Measurements from ENCODE around the gene CIART. TPM values are rescaled to one million over a fixed set of nuclear protein-coding genes. Genes with fewer than 3 reads are reported as not detected.

The CIART gene
- total RNA-seq, 2 experiments from 2014 or later, result 3.6 to 5.1 TPM

DNA sequence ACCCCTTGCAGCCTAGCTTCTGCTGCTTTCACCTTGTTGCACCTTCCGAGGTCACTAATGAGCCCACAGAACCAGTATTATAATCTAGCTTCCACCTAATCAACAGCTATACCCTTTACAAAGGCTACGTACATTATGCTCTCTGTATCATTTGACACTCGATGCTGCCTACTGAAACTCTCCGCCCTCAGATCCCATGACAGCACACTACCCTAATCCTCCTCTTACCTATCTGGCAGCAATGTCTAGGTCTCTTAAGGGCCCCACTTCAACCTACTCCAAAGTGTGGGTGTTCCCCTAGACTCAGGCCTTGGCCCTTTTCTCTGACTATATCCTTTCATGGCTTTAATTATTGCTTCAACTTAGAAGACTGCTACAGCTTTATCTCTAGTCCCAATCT is 6.5 kb downstream of the CIART start:
- Mint-ChIP-seq H3K36me3 (ENCODE audit: low read depth) (no peaks in the 10 kb centered on the region), H3K27ac (no peak overlapping the region), H3K4me3 (no peak overlapping the region), H3K9me3 (no peaks in the 10 kb centered on the region), H3K4me1 (ENCODE audit: low read depth) (peaks cover 4% of the 10 kb centered on the region), H3K27me3 (no peaks in the 10 kb centered on the region)
- ChIA-PET CTCF (interaction anchor here (1.3 kb wide), 1 partner anchor 9 kb away, joined by 3 read pairs; no protein-coding TSS in a partner anchor), POLR2A (interaction anchor here (0.6 kb wide), 1 partner anchor 15 kb away, joined by 4 read pairs; no protein-coding TSS in a partner anchor)
- no peak for ATAC-seq
- DNase-seq, result no peak
- TF ChIP-seq, protein P1, sequence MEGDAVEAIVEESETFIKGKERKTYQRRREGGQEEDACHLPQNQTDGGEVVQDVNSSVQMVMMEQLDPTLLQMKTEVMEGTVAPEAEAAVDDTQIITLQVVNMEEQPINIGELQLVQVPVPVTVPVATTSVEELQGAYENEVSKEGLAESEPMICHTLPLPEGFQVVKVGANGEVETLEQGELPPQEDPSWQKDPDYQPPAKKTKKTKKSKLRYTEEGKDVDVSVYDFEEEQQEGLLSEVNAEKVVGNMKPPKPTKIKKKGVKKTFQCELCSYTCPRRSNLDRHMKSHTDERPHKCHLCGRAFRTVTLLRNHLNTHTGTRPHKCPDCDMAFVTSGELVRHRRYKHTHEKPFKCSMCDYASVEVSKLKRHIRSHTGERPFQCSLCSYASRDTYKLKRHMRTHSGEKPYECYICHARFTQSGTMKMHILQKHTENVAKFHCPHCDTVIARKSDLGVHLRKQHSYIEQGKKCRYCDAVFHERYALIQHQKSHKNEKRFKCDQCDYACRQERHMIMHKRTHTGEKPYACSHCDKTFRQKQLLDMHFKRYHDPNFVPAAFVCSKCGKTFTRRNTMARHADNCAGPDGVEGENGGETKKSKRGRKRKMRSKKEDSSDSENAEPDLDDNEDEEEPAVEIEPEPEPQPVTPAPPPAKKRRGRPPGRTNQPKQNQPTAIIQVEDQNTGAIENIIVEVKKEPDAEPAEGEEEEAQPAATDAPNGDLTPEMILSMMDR (IDR thresholded peaks at IDR 0.05), result no peak
- intact Hi-C loops (cut with micrococcal nuclease), result no loop called here

- ATAC-seq, result peak; percentile 99
- intact Hi-C loops (cut with micrococcal nuclease), result no loop called here
- ChIA-PET CTCF (no interaction called here), POLR2A (no interaction called here)
- Mint-ChIP-seq H3K4me1 (ENCODE audit: low read depth) (peaks cover 33% of the 10 kb centered on the region), H3K4me3 (peak within 1 kb of the TSS; percentile 95), H3K36me3 (ENCODE audit: low read depth) (peaks cover 33% of the 10 kb centered on the region), H3K27ac (peak within 1 kb of the TSS; percentile 99), H3K27me3 (no peaks in the 10 kb centered on the region), H3K9me3 (no peaks in the 10 kb centered on the region)
- peak; percentile 94 for DNase-seq
- TF ChIP-seq, protein P1 (IDR thresholded peaks at IDR 0.05), result no peak
Observed at GRCh38 chr1:150293433-150294253, 11.3 kb downstream of the CIART start, which contains the start of gene MRPS21. Gene MRPS21 (plus strand): TSS chr1:150293861. CDS start chr1:150294367, 506 bp downstream.

DNA sequence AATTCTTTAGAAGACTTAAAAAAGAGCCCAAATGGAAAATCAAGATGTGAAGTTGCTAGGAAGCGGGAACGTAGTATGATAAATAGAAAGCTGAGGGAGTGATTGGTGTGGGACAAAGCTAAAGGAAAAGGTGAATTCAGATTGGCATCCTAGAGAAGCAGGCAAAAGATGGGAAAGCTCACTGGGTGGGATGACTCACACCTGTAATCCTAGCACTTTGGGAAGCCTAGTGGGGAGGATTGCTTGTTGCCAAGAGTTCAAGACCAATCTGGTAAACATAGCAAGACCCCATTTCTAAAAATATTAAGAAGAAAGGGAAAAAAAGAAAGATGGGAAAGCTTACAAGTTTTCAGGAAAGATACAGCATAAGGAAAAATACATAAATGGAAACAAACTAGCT is 13.1 kb downstream of the CIART start:
- intact Hi-C loops (cut with micrococcal nuclease), result no loop called here
- DNase-seq (no peak), ATAC-seq (no peak)
- peaks cover 36% of the 10 kb centered on the region for H3K4me1 Mint-ChIP-seq (ENCODE audit: low read depth)
- H3K9me3 Mint-ChIP-seq, result no peaks in the 10 kb centered on the region
- TF ChIP-seq, protein P1 (IDR thresholded peaks at IDR 0.05), result no peak
- peak overlapping the region; percentile 3 for H3K27ac Mint-ChIP-seq
- H3K27me3 Mint-ChIP-seq, result no peaks in the 10 kb centered on the region
- H3K36me3 Mint-ChIP-seq (ENCODE audit: low read depth), result peaks cover 41% of the 10 kb centered on the region
- POLR2A ChIA-PET, result interaction anchor here (1.3 to 1.4 kb wide), 2 partner anchors 43 to 409 kb away, joined by 3 to 4 read pairs; a partner anchor contains a TSS
- peak overlapping the region; percentile 33 for H3K4me3 Mint-ChIP-seq
- CTCF ChIA-PET, result interaction anchor here (3.1 kb wide), 1 partner anchor 39 kb away, joined by 15 read pairs; no protein-coding TSS in a partner anchor

GRCh38 chr1:150299716-150300115 is 17.4 kb downstream of the CIART start:
- ChIA-PET CTCF (interaction anchor here (1.3 kb wide), 1 partner anchor 44 kb away, joined by 5 read pairs; no protein-coding TSS in a partner anchor), POLR2A (interaction anchor here (1.0 kb wide), 1 partner anchor 22 kb away, joined by 3 read pairs; the partner anchor contains the start of gene PRPF3)
- Mint-ChIP-seq H3K4me3 (no peak overlapping the region), H3K4me1 (ENCODE audit: low read depth) (peaks cover 30% of the 10 kb centered on the region), H3K36me3 (ENCODE audit: low read depth) (peaks cover 53% of the 10 kb centered on the region), H3K9me3 (no peaks in the 10 kb centered on the region), H3K27ac (no peak overlapping the region), H3K27me3 (no peaks in the 10 kb centered on the region)
- DNase-seq (no peak), ATAC-seq (no peak)
- intact Hi-C loops (cut with micrococcal nuclease), result no loop called here
- TF ChIP-seq, protein P1 (IDR thresholded peaks at IDR 0.05), result no peak

GRCh38 chr1:150302338-150302737 is 20.0 kb downstream of the CIART start:
- H3K27ac Mint-ChIP-seq, result no peak overlapping the region
- ATAC-seq, result no peak
- intact Hi-C loops (cut with micrococcal nuclease), result no loop called here

More at GRCh38 chr1:150302338-150302737, 20.0 kb downstream of the CIART start:
- Mint-ChIP-seq H3K4me1 (ENCODE audit: low read depth) (peaks cover 14% of the 10 kb centered on the region), H3K27me3 (no peaks in the 10 kb centered on the region), H3K4me3 (no peak overlapping the region), H3K36me3 (ENCODE audit: low read depth) (peaks cover 41% of the 10 kb centered on the region), H3K9me3 (no peaks in the 10 kb centered on the region)
- ChIA-PET POLR2A (interaction anchor here (1.1 to 1.2 kb wide), 2 partner anchors 15 to 19 kb away, joined by 3 to 4 read pairs; no protein-coding TSS in a partner anchor), CTCF (interaction anchor here (1.3 kb wide), 1 partner anchor 46 kb away, joined by 4 read pairs; no protein-coding TSS in a partner anchor)
- no peak for DNase-seq
- TF ChIP-seq, protein P1 (IDR thresholded peaks at IDR 0.05), result no peak

Measured in activated CD8-positive, alpha-beta T cell treated with anti-CD3 and anti-CD28 coated beads for 36 hours (primary cell).